Spleen (tissue), 7 donors: ENCODE data around the gene KRTAP4-9.
"Not testable (repeated sequence)": the region's sequence is repeated elsewhere in the genome, so short reads cannot be mapped to it uniquely, and the experiment has no call there.

Experiments
- POLR2A ChIP-seq, 3 donors: fragments of 450-650 bp; IDR thresholded peaks; one replicate each; pipeline ENCODE4 v1.5.1; 2017; ENCODE audit warnings: antibody characterized with exemption in 3 of 3, mild to moderate bottlenecking in 1 of 3
- POLR2AphosphoS5 ChIP-seq, 3 donors: sonication (generic); formaldehyde crosslinking; IDR thresholded peaks; one replicate each; pipeline ENCODE4 v1.5.1; 2017; ENCODE audit warnings: antibody characterized with exemption in 3 of 3
- TF ChIP-seq, protein P1 (sequence below), 11 experiments: fragments of 200-600 bp in 7 of 11; fragments of 450-650 bp in 4 of 11; sonication (generic) in 4 of 11; IDR thresholded peaks in 8 of 11; conservative IDR thresholded peaks in 3 of 11; 1 replicate in 7 of 11; 2 replicates in 4 of 11; pipeline versions ENCODE4 v1.4.0 to v1.8.0; 2016 to 2021; ENCODE audit warnings: antibody characterized with exemption in 11 of 11, inconsistent platforms in 4 of 11, mild to moderate bottlenecking in 1 of 11
- donor health status: DM: no; HTN: no; CAD: no; lungs with moderate emphysema.
- donor health status: DM: no; HTN: no; CAD: no.
- donor health status: DM: no; HTN: no; CAD: no.

DNA sequence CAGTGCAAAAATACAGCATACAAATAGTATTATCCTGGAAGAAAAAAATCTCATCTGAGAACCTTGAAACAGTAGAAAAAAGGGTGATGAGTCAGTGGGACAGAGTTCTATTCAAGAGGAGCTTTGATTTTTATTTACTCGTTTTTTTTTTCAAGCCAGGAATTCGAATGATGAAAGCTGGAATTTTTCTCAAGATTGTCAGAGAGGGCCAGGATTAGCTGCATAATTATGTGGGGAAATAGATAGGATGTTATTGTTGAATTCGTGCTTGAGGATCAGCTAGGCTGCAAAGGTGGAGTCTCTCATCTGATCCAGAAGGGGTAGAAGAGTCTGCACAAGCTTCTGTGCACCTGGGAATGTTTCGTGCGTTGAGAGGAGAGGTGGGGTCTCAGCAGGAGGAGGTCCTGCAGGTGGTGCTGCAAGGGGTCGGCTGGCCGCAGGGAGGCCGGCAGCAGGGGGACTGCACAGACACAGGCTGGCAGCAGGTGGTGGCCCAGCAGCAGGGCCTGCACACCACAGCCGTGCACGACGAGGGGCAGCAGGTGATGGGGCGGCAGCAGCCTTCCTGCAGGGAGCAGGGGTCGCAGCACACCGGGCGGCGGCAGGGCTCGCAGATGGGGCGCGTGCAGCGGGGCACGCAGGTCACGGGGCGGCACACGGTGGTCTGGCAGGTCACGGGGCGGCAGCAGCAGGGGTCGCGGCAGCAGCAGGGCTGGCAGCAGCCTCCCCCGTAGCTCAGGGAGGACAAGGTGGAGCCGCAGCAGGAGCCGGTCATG, 45.7 kb upstream of the KRTAP4-9 start:
- TF ChIP-seq, protein P1, sequence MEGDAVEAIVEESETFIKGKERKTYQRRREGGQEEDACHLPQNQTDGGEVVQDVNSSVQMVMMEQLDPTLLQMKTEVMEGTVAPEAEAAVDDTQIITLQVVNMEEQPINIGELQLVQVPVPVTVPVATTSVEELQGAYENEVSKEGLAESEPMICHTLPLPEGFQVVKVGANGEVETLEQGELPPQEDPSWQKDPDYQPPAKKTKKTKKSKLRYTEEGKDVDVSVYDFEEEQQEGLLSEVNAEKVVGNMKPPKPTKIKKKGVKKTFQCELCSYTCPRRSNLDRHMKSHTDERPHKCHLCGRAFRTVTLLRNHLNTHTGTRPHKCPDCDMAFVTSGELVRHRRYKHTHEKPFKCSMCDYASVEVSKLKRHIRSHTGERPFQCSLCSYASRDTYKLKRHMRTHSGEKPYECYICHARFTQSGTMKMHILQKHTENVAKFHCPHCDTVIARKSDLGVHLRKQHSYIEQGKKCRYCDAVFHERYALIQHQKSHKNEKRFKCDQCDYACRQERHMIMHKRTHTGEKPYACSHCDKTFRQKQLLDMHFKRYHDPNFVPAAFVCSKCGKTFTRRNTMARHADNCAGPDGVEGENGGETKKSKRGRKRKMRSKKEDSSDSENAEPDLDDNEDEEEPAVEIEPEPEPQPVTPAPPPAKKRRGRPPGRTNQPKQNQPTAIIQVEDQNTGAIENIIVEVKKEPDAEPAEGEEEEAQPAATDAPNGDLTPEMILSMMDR (IDR thresholded peaks at IDR 0.05 in 8 of 11, conservative IDR thresholded peaks at IDR 0.05 in 3 of 11): not testable (repeated sequence)
- not testable (repeated sequence) for TF ChIP-seq POLR2AphosphoS5, POLR2A (IDR thresholded peaks at IDR 0.05)
